MM.1S (cell line): ENCODE measurements around the gene FCHSD2.

ENCODE experiments used
- EZH2 ChIP-seq: fragments of 300-600 bp; sonication (generic); optimal IDR thresholded peaks from 2 replicates; pipeline ENCODE3; 2017; ENCODE audit warnings: low read depth, mild to moderate bottlenecking, antibody characterized with exemption, low read length, mixed read lengths
- EZH2phosphoT487 ChIP-seq: fragments of 300-600 bp; sonication (generic); IDR thresholded peaks from 2 replicates; pipeline ENCODE4 v1.6.1; 2018; ENCODE audit warnings: antibody characterized with exemption, low read length
- TF ChIP-seq, protein P1 (sequence below): fragments of 300-600 bp; sonication (generic); IDR thresholded peaks from 2 replicates; pipeline ENCODE4 v1.5.1; 2016; ENCODE audit warnings: antibody characterized with exemption, low read length, mixed read lengths

DNA sequence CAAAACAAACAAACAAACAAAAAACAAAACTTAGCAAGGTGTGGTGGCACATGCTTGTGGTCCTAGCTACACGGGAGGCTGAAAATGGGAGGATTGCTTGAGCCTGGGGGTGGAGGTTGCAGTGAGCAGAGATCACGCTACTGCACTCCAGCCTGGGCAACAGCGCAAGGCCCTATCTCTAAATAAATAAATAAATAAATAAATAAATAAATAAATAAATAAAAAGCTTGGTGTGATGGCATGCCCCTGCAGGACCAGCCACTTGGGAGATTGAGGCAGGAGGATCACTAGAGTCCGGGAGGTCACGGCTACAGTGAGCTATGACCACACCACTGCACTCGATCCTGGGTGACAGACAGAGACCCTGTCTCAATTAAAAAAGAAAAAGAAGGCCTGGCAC lies 339.3 kb downstream of the FCHSD2 start:
- TF ChIP-seq EZH2phosphoT487 (no peak), EZH2 (no peak)
- TF ChIP-seq, protein P1, sequence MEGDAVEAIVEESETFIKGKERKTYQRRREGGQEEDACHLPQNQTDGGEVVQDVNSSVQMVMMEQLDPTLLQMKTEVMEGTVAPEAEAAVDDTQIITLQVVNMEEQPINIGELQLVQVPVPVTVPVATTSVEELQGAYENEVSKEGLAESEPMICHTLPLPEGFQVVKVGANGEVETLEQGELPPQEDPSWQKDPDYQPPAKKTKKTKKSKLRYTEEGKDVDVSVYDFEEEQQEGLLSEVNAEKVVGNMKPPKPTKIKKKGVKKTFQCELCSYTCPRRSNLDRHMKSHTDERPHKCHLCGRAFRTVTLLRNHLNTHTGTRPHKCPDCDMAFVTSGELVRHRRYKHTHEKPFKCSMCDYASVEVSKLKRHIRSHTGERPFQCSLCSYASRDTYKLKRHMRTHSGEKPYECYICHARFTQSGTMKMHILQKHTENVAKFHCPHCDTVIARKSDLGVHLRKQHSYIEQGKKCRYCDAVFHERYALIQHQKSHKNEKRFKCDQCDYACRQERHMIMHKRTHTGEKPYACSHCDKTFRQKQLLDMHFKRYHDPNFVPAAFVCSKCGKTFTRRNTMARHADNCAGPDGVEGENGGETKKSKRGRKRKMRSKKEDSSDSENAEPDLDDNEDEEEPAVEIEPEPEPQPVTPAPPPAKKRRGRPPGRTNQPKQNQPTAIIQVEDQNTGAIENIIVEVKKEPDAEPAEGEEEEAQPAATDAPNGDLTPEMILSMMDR, result no peak
